Neural cell (in vitro differentiated cells): ENCODE data around the gene SLC4A3.

Source experiments
- CTCF ChIP-seq: fragments of 450-650 bp; IDR thresholded peaks from 2 replicates; pipeline ENCODE4 v1.5.1; 2014; ENCODE audit warnings: antibody characterized with exemption, mild to moderate bottlenecking, moderate library complexity; ENCODE audit not compliant: poor library complexity, severe bottlenecking
- POLR2AphosphoS5 ChIP-seq: IDR thresholded peaks from 2 replicates; pipeline ENCODE4 v1.6.1; 2012

DNA sequence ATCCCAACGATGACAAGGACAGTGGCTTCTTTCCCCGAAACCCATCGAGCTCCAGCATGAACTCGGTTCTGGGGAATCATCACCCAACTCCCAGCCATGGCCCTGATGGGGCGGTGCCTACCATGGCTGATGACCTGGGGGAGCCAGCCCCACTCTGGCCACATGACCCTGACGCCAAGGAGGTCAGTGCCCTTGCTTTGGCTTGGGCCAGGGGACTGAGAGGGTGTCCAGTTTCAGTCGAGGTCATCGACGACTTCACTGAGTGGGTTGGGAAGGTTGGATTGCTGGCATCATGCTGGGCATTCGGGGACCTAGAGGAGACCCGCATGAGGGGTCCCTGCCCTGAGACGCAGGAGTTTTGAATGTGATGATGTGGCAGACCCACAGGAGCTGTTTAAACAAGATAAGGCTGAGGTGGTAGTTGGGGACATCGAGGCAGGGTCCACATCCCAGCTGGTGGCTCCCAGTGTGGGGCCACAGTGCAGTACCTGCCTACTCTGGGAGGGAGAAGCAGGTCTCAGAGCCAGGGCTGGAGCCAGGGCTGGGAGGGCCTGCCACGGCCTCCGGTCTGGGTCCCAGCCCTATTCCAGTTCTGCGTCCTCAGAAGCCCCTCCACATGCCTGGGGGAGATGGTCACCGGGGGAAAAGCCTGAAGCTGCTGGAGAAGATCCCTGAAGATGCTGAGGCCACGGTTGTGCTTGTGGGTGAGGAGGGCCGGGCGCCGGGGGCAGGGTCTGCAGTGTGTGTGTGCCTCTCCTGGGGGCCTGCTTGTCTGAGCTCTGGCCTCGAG is 6.0 kb downstream of the SLC4A3 start:
- TF ChIP-seq CTCF (no peak), POLR2AphosphoS5 (no peak)
